Stimulated activated CD8-positive, alpha-beta memory T cell treated with anti-CD3 and anti-CD28 coated beads, Interleukin-15, amount 100 ng/mL, for 24 hours (primary cell): ENCODE results near the gene IFI27.

ENCODE experiments used
- DNase-seq: peaks from one replicate; pipeline ENCODE4 v3.0.0-alpha.2; 2020; ENCODE audit warnings: low read depth

Gene IFI27

DNA sequence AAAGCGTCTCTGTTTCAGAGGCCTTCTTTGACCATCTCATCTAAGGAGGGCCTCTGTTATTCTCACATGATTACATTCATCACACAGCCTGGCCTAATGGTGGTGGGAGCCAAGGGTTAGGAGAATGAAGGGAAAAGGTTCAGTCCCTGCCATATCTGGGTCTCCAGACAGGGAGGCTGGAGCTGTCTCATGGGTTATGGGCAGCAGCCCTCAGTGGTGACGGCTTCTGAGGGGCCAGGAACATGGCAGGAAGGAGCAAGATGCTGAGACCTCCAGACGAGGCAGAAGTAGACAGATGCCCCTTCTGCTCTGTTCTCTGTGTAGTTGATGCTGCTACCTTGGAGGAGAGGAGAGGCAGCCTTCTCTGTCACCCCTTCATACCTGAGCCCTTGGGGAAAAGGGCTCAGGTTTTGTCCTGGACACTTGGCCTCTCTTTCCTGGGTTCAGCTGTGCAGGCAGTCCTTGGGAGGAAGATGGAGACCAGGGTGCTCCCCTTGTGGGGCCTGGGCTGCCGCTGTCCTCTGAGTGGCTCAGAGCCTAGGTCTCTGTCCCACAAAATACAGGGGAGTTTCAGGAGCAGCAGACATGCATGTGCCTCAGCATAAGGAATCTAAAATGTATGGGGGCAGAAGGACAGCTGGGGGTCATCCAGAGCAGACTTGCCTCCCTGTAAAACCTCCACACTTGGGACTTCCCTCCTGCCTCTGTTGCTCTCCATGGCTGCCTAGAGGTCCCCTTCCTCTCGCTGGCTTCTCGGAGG, 15.3 kb downstream of the IFI27 start:
- no peak for DNase-seq

GRCh38 chr14:94126419-94126677, 15.8 kb downstream of the IFI27 start:
- DNase-seq: no peak

DNA sequence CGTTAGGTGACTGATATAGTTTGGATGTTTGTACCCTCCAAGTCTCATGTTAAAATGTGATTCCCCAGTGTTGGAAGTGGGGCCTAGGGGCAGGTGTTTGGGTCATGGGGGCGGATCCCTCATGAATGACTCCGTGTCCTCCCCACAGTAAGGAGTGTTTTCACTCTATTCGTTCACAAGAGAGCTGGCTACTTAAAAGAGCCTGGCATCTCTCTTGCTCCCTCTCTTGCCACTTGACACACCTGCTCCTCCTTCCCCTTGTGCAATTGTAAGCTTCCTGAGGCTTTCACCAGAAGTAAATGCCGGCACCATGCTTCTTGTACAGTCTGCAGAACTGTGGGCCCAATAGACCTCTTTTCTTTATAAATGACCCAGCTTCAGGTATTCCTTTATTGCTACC, 16.3 kb downstream of the IFI27 start:
- no peak for DNase-seq

DNA sequence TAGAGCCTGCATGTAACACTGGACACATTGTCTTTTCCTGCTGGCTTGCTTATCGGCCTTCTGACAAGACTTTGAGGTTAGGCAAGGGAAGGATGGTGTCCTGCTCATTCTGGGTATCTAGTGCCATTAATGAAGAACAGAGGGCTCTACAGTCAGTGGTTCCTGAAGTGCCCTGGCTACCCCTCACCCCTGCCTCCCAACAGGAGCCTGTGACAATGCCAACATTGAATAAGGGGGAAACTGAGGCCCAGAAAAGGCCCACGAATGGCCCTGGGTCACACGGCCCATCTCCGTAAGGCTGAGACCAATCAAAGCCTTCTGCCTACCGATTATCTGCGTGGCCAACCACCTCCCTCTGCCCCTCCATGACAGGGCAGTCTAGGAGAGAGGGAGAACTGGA, 16.8 kb downstream of the IFI27 start:
- DNase-seq: no peak

- DNase-seq: no peak
Measured at GRCh38 chr14:94128216-94128839, 17.8 kb downstream of the IFI27 start.

DNA sequence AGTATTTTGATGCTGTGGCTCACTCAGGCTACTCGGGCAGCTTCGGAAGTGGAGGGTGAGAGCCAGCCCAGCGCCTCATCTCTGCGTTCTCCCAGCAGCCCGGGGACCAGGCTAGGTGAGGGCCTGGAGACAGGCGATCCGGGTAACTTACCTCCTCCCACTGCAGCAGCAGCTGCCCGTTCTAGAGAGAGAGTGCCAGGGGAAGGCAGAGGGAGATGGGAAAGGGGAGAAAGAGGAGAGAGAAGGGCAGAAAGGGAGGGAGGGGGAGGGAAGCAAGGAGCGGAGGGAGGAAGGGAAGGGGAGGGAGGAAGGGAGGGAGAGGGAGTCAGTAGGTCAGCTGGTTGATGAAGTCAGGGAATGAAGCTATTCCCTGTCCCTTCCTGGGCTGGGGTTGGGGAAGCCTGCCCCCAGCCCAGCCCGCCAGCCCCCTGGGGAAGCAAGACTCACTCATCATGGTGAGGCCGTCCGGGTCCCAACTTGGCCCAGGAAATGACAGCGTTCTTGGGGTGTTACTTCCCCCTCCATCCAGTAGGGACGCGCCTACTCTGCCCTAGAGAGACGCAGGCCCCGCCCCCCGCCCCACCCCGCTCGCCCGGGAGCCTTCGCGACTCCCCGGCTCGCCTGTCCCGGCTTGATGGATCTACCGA, 18.7 kb downstream of the IFI27 start, which contains the start of gene IFI27L2:
Gene IFI27L2, minus strand, starts transcription at position 494 of the 647 bp plus-strand sequence. Its CDS starts 40 bp downstream, at position 454.
- peak; percentile 37 for DNase-seq

GRCh38 chr14:94129758-94130414, 19.4 kb downstream of the IFI27 start:
- DNase-seq: no peak

DNA sequence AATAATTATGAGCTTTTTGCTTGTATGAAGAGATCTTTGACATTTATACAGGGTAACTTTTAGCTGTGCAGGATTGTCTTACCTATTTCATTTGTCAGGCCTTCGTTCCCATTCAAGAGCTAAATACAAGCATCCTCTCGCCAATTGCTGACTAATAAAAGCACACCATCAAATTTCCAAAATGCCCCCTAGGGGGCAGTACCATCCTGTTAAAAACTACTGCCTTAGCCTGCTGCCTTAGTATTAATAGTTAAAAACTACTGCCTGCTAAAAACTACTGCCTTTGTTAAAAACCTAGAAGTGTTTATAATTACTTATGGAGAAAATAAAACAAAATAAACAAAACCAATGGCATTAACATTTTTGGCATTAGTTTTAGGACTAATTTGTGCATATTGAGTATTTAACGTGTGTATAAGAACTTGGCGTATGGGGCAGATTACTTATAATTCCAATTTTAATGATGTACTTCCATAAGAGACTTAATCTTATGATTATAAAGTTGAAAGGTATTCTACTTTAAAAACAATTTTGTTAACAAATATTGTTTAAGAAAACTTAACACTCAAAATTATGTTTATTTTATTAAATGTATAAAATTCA, 21.9 kb downstream of the IFI27 start:
- no peak for DNase-seq

DNA sequence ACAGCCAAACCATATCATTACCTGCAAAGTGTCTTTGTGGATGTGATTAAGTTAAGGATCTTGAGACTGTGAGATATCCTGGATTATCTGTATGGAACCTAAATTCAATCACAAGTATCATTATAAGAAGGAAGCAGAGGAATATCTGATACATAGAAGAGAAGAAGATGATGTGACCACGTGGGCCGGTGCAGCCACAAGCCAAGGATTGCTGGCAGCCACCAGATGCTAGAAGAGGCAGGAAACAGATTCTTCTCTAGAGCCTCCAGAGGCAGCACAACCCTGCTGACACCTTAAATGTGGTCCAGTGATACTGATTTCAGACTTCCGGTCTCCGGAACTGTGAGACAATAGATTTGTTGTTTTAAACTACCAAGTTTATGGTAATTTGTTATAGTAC, 24.9 kb downstream of the IFI27 start:
- no peak for DNase-seq

DNA sequence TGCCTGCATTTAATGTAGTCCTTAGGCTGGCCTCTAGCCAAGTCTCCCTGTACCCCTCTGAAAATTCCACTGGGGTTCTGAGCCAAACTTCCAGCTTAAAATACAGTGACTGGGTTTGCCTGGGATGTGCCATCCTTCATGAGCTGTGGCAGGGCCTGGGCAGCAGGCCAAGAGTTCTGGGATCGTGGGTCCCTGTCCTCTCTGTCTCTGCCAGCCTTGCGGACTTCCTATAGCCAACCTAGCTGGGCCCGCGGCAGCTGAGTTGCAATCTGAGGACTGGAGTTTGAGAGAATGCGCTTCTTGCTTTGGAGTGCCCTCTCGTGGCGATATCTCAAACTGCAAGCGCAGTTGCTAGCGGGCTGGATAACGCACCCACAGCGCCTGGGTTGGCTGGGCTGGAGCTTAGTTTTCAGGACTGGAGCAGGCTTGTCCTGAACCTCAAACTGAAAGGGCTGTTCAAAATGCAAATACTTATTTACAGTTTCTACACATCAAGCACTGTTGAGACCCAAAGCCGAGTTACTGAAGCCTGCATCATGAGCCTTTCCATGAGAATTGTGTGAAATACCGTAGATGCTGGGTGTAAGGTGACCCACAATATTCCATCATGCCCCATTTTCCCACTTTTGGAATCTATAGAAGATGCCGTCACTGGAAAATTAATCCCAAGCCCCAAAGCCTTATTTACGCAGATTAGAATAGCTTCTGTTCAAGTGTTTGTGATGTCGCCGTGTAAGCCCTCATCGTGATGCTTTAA, 26.2 kb downstream of the IFI27 start:
- DNase-seq: peak; percentile 73

DNA sequence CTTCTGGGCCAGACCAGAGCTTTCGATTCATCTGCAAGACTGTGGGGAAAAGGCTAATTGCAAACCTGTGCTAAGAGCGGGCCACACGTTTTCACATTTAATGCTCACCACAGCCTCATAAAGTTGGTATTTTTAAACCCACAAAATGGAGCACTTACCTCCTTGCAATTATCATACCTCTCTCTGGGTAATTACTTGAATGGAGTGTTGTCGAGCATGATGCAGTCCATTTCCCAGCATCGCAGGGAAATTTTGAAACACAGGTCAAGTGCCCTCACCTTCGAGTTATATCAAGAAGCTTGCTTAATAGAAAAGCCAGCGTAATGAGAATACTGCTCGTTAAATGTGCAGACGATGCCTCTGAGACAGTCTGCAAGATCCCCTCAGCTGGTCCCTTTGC, 27.7 kb downstream of the IFI27 start:
- DNase-seq: no peak

DNA sequence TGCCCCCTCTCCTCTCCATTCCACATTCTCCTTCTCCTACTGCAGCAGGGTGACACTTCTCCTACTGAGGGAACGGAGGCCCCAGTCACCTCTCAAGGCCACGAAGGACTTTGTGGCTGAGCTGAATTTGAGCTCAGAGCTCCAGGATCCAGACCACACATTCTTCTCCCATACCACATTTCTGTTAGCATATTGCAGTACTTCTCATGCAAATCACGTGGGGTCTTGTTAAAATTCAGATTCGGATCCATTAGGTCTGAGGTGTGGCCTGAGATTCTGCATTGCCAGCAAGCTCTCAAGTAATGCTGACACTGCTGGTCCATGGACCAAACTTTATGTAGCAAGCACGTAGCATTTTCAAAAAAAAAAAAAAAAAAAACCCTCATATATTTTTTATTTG, 28.5 kb downstream of the IFI27 start:
- DNase-seq: no peak

DNA sequence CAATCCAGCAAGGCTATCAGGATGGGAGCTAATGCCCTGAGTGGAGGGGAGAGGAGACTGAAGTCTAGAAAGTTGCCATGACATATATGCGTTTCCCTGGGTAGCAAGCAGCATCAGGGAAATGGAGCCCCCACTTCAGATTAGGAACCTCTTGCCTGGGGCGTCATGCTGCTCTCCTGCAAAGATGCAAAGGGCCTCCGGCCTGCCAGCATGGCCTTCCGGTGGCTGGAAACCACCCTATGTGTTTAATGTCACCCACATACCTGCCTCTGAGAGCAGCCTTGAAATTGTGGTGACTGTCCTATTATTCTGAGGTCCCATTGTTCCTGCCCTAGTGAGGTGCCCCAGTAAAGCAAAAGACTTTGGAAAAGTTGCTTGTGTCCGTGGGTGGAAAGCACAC, 28.9 kb downstream of the IFI27 start:
- no peak for DNase-seq

DNA sequence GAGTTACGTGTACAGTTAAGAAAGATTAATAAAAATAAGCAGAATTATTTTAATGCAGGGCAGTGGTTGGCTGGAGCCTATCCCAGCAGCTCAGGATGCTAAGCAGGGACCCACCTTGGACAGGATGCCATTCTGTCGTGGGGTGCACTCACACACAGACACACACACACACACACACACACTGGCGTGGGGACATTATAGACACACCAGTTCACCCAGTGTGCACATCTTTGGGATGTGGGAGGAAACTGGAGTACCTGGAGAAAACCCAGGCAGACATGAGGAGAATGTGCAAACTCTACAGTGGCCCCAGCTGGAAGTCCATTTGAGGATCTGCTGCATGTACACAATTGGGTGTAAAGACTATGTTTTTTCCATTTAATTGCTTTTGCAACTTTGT, 31.7 kb downstream of the IFI27 start:
- DNase-seq: no peak

DNA sequence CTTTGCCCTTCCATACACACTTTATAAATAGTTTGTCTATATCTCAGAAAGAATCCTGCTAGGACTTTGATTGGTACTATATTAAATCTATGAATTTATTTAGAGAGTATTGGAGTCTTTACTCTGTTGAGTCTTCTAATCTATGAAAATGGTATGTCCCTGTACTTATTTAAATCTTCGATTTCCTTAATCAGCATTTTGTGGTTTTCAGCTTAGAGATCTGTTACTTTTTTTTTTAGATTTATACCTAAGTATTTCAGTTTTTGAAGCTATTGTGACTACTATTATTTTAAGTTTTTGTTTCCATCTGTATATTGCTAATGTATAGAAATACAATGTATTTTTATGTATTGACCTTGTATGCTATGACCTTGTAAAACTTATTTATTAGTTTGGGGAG, 32.3 kb downstream of the IFI27 start:
- no peak for DNase-seq

- DNase-seq: no peak
Measured at GRCh38 chr14:94143239-94143638, 32.7 kb downstream of the IFI27 start.

DNA sequence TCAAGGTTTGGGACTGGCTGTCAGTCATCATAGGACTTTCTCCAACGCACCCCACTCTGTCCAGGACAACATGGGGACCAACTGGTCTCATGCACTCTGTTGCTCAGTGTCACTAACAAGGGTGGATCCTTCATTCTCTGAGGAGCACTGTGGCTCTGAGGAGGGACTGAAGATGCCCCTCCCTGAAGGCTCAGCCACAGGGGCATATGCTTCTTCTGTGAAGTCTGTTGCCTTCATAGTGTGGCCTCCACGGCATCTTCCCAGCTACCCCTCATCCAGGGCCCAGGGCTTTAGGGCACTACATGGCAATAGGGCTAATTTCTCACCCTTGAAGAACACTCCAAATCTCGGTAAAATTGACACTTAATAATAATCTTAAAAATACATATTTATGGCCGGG, 33.2 kb downstream of the IFI27 start:
- no peak for DNase-seq

GRCh38 chr14:94144765-94145164, 34.2 kb downstream of the IFI27 start:
- DNase-seq: no peak

DNA sequence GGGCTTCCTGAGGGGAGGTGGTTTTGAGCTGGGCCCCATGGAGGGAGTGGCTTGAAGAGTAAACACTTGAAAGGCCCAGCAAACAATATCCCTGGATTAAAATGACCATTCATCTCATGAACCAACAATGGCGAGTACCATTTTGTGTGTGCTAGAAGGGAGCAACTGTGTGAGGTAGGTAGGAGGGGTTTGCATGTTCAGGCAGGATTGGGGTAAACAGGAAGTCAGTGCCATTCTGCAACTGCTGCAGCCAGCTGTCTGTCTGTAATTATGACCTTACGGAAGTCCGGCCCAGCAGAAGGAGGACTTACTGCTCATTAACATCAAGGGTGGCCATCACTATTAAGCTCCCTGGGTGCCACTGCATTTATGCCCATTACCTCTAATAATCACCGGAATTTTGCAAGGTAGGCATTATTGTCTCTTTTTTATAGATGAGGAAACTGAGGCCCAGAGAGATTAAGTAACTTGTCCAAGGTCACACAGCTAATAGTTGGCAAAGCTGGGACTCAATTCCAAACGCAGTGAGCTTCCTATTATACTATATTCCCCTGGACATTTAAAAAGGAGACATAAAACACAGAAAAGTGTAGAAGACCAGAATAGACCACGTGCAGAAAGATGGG, 35.5 kb downstream of the IFI27 start:
- DNase-seq: no peak

GRCh38 chr14:94152676-94153075, 42.1 kb downstream of the IFI27 start:
- no peak for DNase-seq

DNA sequence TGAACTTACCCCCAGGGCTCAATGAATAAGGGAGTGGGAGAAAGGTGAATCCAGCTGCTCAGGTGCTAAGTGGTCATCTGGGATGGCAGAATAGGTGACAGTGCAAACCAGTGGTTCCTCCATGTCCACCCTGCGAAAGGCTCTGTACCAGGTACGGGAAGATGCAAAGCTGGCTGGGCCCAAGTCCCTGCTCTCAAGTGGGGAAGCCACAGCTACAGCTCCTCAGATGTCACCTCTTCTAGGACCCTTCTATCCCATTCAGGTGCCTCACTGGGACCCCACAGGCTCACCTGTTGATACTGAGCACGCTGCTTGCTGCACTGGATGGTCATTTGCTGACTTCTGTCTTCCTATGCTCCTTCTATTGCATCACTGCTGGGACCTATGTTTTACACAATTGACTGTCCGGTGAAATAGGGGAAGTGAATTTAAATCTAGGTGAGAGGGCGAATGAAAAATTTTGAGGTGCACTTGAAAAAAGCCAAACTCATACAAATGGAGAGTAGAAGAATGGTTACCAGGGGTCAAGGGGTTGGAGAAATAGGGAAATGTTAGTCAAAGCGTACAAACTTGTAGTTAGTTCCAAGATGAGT, 43.3 kb downstream of the IFI27 start:
- DNase-seq: no peak
